Endometrium (tissue), 2 donors: ENCODE results near the gene CYB5D1.
A peak's percentile ranks its signal among the peaks of the same experiment; 100 is the strongest.

Experiments
- FAIRE-seq: peaks from 2 replicates; lab custom pipeline; 2012; peaks lifted over from hg19 to GRCh38; lab: Jason Lieb, UNC
- donor health status: control.
- donor health status: control.

CYB5D1 gene

DNA sequence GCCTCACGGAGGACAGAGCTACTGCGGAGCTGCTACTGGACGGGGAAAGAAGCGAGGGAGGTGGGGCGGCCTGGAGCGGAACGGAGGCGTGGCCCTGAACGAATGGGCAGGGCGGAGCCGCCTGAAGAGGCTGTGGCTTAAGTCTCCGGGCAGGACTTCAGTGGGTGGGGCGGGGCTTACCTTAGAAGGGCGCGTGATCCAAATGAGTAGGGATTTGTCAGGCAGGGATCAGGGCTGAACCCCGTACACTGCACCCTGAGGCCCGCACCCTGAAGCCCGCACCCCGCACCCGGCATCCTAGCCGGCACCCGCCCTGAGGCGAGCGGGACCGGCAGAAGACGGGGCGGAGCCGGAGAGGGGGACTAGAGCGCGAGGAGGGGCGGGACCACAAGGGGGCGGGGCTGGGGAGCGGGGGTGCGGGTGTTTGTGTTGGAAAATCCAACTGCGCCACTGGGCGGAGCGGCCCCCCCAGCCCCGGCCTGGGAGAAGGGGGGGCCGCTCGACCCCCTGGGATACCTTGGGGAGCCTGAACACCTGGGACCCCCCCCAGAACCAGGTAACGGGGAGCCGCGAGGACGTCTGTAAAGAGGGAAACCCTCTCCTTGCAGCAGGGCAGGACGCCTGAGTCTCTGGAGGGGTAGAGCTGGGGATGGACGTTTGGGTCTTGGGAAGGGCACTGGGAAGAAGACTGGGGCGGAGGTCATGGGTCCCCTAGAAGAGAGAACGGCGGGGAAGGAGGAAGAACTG is 23.8 kb upstream of the CYB5D1 start, which contains the start of gene KDM6B:
TSS of gene KDM6B (plus strand) at position 423 of the 747 bp plus-strand sequence. CDS start 11,338 bp downstream, outside the sequence.
- peak; percentile 74 for FAIRE-seq

GRCh38 chr17:7834542-7834956 is 23.3 kb upstream of the CYB5D1 start:
- no peak for FAIRE-seq

- peak; percentile 87 for FAIRE-seq
These were observed 22.6 kb upstream of the CYB5D1 start for GRCh38 chr17:7834957-7835813.

DNA sequence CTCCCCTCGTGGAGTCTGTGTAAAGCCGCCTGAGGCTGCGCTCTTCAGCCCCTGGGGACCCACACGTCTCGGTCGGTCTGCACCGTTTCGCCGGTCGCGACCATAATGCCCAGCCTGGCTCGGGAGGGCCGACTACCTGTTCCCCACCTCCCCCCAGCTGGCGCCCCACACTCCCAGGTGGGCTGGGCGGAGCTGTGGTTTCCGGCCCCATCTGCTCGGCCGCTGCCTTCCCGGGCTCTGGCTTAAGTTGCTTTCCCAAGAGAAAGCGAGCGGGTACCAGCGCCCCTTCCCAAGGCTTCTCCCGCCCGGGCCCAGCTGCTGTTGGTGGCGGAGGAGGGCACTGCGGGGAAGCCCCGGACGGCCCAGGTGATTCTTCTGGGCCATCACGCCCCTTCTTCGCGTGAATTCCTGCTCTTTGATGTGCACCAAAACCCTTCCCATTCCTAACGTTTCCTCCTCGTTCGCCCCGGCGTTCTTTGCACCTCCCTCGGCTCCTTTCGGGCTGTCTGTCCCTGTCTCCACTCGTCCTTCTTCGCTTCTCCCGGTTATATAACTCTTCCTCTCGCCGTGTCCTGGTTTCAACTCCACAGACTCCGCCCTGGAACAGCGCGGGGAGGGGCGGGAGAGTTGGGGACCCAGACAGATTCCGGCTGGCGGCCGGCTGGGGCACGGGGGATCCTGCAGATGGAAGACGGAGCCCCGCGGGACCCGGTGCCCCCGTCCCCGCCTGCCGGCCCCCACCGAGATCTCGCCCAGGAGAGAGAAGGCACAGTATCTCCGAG is 21.8 kb upstream of the CYB5D1 start:
- FAIRE-seq = no peak

- FAIRE-seq = peak; percentile 84
These were observed 21.0 kb upstream of the CYB5D1 start for GRCh38 chr17:7836596-7837407.

DNA sequence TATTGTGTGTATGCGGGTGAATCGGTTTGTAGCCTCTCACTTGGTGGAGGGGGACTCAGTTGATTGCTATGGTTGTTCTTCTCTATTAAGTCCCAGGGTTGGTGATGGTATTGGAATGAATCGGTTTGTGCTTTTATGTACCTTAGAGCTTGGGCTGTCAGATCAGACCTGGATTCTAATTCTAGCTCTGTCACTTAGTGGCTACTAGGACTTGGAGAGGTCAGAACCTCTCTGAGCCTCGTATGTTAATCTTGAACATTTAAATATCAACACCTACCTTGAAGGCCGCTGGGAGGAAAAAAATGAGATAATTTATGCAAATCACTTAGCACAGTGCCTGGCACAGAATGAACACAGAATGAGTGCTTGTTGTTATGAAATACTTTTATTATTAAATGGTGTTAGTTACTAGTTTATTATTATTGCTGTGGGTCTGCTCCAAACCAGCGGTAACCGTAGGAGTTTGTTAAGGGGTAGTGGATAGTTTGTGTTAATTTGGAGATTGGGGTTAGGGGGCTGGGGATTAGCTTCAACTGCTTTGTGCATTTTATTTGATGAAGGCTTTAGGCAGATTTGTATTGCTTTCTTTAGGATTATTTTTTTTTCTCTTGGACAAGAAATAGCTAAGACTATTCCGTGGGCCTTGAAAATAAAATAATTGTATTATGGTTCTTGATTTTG is 20.3 kb upstream of the CYB5D1 start:
- FAIRE-seq = no peak

- no peak for FAIRE-seq
These were observed 19.4 kb upstream of the CYB5D1 start for GRCh38 chr17:7838090-7839075.

- FAIRE-seq = no peak
These were observed 18.5 kb upstream of the CYB5D1 start for GRCh38 chr17:7839190-7839875.

DNA sequence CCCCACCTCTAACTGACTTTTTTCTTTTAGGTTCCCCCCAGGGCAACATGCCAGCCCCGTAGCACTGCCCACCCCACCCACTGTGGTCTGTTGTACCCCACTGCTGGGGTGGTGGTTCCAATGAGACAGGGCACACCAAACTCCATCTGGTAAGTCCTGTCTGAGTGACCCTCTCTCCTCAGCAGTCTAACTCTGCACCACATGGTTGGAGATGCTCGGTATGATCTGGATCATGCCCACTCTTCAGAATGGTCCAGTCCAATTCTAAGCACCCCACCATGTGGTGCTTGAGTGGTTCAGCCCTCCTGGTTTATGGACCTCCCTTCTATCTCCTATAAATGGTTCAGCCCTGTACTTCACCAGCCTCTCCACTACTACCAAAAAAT is 17.9 kb upstream of the CYB5D1 start:
- no peak for FAIRE-seq

DNA sequence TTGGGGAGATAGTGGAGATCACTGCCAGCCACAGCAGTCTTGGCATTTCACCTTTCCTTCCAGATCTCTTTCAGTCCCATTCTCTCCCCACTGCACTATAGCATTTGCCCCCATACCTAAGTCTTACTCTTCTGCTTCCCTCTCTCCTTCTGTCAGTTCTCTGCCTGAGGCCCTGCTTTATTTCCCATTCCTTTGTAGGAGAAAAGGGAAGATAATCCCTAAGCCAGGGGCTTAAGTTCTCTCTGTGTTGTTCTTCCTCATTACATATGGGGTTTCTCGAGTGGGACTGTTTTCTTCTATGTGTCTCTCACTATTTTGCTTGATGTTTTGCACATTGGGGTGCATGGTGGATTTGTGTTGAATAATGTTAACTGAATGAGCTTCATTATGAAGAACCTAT is 17.4 kb upstream of the CYB5D1 start:
- no peak for FAIRE-seq

GRCh38 chr17:7840875-7841274 is 16.9 kb upstream of the CYB5D1 start:
- FAIRE-seq = no peak

- FAIRE-seq = no peak
These were observed 16.3 kb upstream of the CYB5D1 start for GRCh38 chr17:7841396-7841914.

- no peak for FAIRE-seq
These were observed 15.9 kb upstream of the CYB5D1 start for GRCh38 chr17:7841915-7842379.

DNA sequence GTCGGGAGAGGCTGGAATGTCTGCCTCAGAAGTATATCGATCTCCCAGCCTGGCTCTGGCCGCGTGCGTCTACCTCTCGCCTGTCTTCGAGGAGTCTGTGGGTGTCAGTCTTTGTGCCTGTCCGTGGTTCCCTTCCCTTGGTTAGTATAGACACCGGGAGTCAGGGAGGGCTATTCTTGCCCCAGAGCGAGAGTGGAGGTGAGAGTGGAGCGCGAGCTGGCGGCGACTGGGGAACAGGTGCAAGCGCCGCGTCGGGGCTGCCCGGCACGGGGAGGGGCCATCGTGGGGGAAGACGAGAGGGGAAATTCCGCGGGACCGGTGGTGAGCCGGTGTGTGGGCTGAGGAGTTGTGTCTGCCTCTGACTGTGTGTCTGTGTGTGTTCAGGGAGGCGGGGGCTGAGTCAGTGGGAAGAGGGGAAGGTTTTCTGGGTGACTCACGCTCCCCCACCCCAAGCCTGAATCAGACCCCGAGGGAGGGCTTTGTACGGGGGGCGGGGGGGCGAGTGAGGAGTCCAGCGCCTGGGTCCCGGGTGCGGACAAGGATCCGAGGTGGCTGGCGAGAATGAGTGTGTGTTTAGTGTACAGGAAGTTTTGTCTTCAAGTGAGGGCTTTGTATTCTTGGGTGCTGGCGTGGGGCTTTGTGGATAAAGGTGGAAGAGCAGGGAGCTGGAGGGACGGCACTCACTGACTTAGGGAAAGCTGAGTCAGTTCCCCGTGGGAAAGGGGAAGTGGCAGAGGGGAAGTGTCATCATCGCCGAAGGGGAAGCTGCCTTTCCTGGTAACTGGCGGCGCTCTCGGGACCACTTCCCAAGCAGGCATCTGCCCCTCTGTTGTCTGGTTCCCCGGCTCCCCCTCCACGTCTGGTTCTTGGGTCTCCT is 15.2 kb upstream of the CYB5D1 start:
- FAIRE-seq = no peak

GRCh38 chr17:7843257-7843535 is 14.6 kb upstream of the CYB5D1 start:
- FAIRE-seq = no peak

GRCh38 chr17:7843536-7844291 is 14.1 kb upstream of the CYB5D1 start:
- FAIRE-seq = no peak
